Keratinocyte (primary cell): ENCODE measurements around the gene CTDSP1. TPM values are rescaled to one million over a fixed set of nuclear protein-coding genes. Genes with fewer than 3 reads are reported as not detected.
A peak's percentile ranks its signal among the peaks of the same experiment; 100 is the strongest.

ENCODE experiments used
- DNase-seq: peaks from one replicate; pipeline ENCODE4 v3.0.0-alpha.2; 2011; ENCODE audit warnings: low read depth, missing footprints, low spot score
- FAIRE-seq: peaks from 2 replicates; lab custom pipeline; 2011; peaks lifted over from hg19 to GRCh38; lab: Jason Lieb, UNC
- H2AFZ ChIP-seq: 2 replicates; pipeline ENCODE4 v1.6.0; 2012; ENCODE audit warnings: low read length, control low read depth, inconsistent platforms; ENCODE audit not compliant: control insufficient read depth
- H3K27ac ChIP-seq: 2 replicates; pipeline ENCODE4 v1.5.1; 2011; ENCODE audit warnings: low read length; ENCODE audit not compliant: control insufficient read depth, insufficient read depth
- H3K27me3 ChIP-seq: 3 replicates; pipeline ENCODE4 v1.6.0; 2011; ENCODE audit warnings: low read length; ENCODE audit not compliant: control insufficient read depth, insufficient read depth; ENCODE audit errors: extremely low read depth
- H3K36me3 ChIP-seq, 2 experiments: 2 replicates in 1 of 2; 3 replicates in 1 of 2; pipeline ENCODE4 v1.5.1; 2011; ENCODE audit warnings: low read length in 2 of 2, mild to moderate bottlenecking in 1 of 2; ENCODE audit not compliant: control insufficient read depth in 2 of 2, insufficient read depth in 2 of 2; ENCODE audit errors: extremely low read depth in 1 of 2
- H3K4me1 ChIP-seq: 3 replicates; pipeline ENCODE4 v1.5.1; 2011; ENCODE audit warnings: low read length; ENCODE audit not compliant: control insufficient read depth, insufficient read depth; ENCODE audit errors: extremely low read depth
- H3K4me2 ChIP-seq: 3 replicates; pipeline ENCODE4 v1.6.0; 2011; ENCODE audit warnings: low read depth, low read length; ENCODE audit not compliant: control insufficient read depth, insufficient read depth; ENCODE audit errors: extremely low read depth
- H3K4me3 ChIP-seq, 3 experiments: fragments of 200-600 bp in 1 of 3; sonication (generic) in 1 of 3; 2 replicates in 2 of 3; 3 replicates in 1 of 3; pipeline ENCODE4 v1.5.1; 2011 to 2016; ENCODE audit warnings: low read length in 3 of 3, mild to moderate bottlenecking in 3 of 3, control low read depth in 2 of 3, inconsistent platforms in 1 of 3, low read depth in 1 of 3, mixed read lengths in 1 of 3, mixed run types in 1 of 3, moderate library complexity in 1 of 3; ENCODE audit not compliant: control insufficient read depth in 2 of 3, insufficient read depth in 2 of 3; ENCODE audit errors: extremely low read depth in 1 of 3
- H3K79me2 ChIP-seq: 2 replicates; pipeline ENCODE4 v1.6.0; 2012; ENCODE audit warnings: low read length; ENCODE audit not compliant: control insufficient read depth, insufficient read depth
- H3K9ac ChIP-seq: 3 replicates; pipeline ENCODE4 v1.6.0; 2011; ENCODE audit warnings: low read length; ENCODE audit not compliant: control insufficient read depth, insufficient read depth; ENCODE audit errors: extremely low read depth
- H3K9me1 ChIP-seq: 3 replicates; pipeline ENCODE4 v1.6.0; 2011; ENCODE audit warnings: low read length; ENCODE audit not compliant: control insufficient read depth, insufficient read depth; ENCODE audit errors: extremely low read depth
- H3K9me3 ChIP-seq: 2 replicates; pipeline ENCODE4 v1.5.1; 2012; ENCODE audit warnings: low read depth, low read length; ENCODE audit not compliant: control insufficient read depth
- H4K20me1 ChIP-seq: 3 replicates; pipeline ENCODE4 v1.6.0; 2011; ENCODE audit warnings: low read length; ENCODE audit not compliant: control insufficient read depth, insufficient read depth; ENCODE audit errors: extremely low read depth
- EZH2 ChIP-seq: IDR thresholded peaks from one replicate; pipeline ENCODE4 v1.6.1; 2012; ENCODE audit warnings: inconsistent platforms, mild to moderate bottlenecking, low read length, moderate library complexity
- dilution Hi-C: fragments of 300-500 bp; cut with MboI; formaldehyde crosslinking; loops from one replicate; pipeline ENCODE4 v1.7.0; 2020; ENCODE audit warnings: low sequenced_read_pairs; ENCODE audit not compliant: extremely low pct_ligation_motif_present
- polyA plus RNA-seq, 5 experiments: library from polyadenylated mRNA; depleted of rRNA in 3 of 5; stranded (reverse) in 3 of 5; stranded (forward) in 1 of 5; unstranded in 1 of 5; fragments of >200 nt; gene quantifications; 1 replicate in 1 of 5; 2 replicates in 3 of 5; 3 replicates in 1 of 5; pipeline versions ENCODE4 v1.2.1 to v1.2.3, GENCODE V29; 2011 to 2012; ENCODE audit warnings: missing spikeins in 2 of 5, low read depth in 1 of 5, low replicate concordance in 1 of 5
- TF ChIP-seq, protein P1 (sequence below), 3 experiments: IDR thresholded peaks in 1 of 3; conservative IDR thresholded peaks in 1 of 3; optimal IDR thresholded peaks in 1 of 3; 2 replicates in 2 of 3; 3 replicates in 1 of 3; pipeline versions ENCODE3 to v1.5.1; 2011; ENCODE audit warnings: low read length in 3 of 3, mild to moderate bottlenecking in 3 of 3, moderate library complexity in 2 of 3, control low read depth in 1 of 3, inconsistent platforms in 1 of 3; ENCODE audit not compliant: insufficient read depth in 2 of 3; ENCODE audit errors: extremely low read depth in 1 of 3

Gene CTDSP1
- polyA plus RNA-seq, 1 donor (not counting 4 experiments of a cell fraction or from before 2014, with no cell fraction given), result 38.7 TPM

GRCh38 chr2:218383892-218384519 lies 15.7 kb upstream of the CTDSP1 start:
- DNase-seq (no peak), FAIRE-seq (peak; percentile 97)
- Histone ChIP-seq H3K79me2 (no peaks in the 10 kb centered on the region), H3K9me1 (no peaks in the 10 kb centered on the region), H3K4me2 (peak overlapping the region; percentile 51), H2AFZ (peak overlapping the region; percentile 88), H3K9me3 (no peaks in the 10 kb centered on the region), H3K4me1 (peaks cover 22% of the 10 kb centered on the region), H3K36me3 (no peaks in the 10 kb centered on the region), H4K20me1 (no peaks in the 10 kb centered on the region), H3K9ac (no peak overlapping the region), H3K4me3 (no peak overlapping the region), H3K27me3 (peaks cover 16% of the 10 kb centered on the region), H3K27ac (peak overlapping the region; percentile 14)
- dilution Hi-C loops, result no loop called here
- TF ChIP-seq, protein P1, sequence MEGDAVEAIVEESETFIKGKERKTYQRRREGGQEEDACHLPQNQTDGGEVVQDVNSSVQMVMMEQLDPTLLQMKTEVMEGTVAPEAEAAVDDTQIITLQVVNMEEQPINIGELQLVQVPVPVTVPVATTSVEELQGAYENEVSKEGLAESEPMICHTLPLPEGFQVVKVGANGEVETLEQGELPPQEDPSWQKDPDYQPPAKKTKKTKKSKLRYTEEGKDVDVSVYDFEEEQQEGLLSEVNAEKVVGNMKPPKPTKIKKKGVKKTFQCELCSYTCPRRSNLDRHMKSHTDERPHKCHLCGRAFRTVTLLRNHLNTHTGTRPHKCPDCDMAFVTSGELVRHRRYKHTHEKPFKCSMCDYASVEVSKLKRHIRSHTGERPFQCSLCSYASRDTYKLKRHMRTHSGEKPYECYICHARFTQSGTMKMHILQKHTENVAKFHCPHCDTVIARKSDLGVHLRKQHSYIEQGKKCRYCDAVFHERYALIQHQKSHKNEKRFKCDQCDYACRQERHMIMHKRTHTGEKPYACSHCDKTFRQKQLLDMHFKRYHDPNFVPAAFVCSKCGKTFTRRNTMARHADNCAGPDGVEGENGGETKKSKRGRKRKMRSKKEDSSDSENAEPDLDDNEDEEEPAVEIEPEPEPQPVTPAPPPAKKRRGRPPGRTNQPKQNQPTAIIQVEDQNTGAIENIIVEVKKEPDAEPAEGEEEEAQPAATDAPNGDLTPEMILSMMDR (optimal IDR thresholded peaks at IDR 0.05 in 1 of 3, IDR thresholded peaks at IDR 0.05 in 1 of 3, conservative IDR thresholded peaks at IDR 0.05 in 1 of 3; ENCODE audit: extremely low read depth in 1 of 3, insufficient read depth in 2 of 3, low read length in 3 of 3), result no peak
- no peak for TF ChIP-seq EZH2

DNA sequence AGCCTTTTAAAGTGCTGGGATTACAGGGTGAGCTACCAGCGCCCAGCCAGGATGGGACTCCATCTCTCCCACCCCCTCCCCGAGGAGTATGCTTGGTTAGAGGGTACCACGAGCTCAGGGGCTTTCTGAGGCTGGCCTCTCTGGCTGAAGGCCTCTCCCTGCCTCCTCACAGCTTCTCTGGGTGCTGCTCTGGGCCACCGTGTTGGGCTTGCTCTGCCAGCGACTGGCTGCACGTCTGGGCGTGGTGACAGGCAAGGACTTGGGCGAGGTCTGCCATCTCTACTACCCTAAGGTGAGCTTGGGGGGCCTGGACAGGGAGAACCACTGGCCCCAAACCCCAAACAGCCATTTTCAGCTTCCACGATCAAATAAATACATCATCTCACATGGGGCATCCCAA lies 14.7 kb upstream of the CTDSP1 start:
- Histone ChIP-seq H3K9me3 (no peaks in the 10 kb centered on the region), H3K4me3 (no peak overlapping the region), H4K20me1 (no peaks in the 10 kb centered on the region), H3K4me2 (no peak overlapping the region), H3K36me3 (no peaks in the 10 kb centered on the region), H2AFZ (no peak overlapping the region), H3K27ac (no peak overlapping the region), H3K27me3 (peaks cover 16% of the 10 kb centered on the region), H3K9me1 (no peaks in the 10 kb centered on the region), H3K9ac (no peak overlapping the region), H3K4me1 (peaks cover 20% of the 10 kb centered on the region), H3K79me2 (no peaks in the 10 kb centered on the region)
- DNase-seq (no peak), FAIRE-seq (no peak)
- no peak for TF ChIP-seq EZH2
- TF ChIP-seq, protein P1 (optimal IDR thresholded peaks at IDR 0.05 in 1 of 3, IDR thresholded peaks at IDR 0.05 in 1 of 3, conservative IDR thresholded peaks at IDR 0.05 in 1 of 3; ENCODE audit: extremely low read depth in 1 of 3, insufficient read depth in 2 of 3, low read length in 3 of 3), result no peak
- dilution Hi-C loops, result no loop called here
